ENCODE data around the gene CANT1. TPM values are rescaled to one million over a fixed set of nuclear protein-coding genes. Genes with fewer than 3 reads are reported as not detected.

The CANT1 gene
- total RNA-seq, 2 experiments from 2014 or later = 28.3 to 30.0 TPM

GRCh38 chr17:78986048-78986648 is 23.4 kb downstream of the CANT1 start:
- no peak overlapping the region for H3K27ac ChIP-seq (ENCODE audit: low read depth in 1 of 2, low read length in 2 of 2)
- H3K36me3 ChIP-seq (ENCODE audit: insufficient read depth, low read length) = peaks cover 8% of the 10 kb centered on the region
- no peak overlapping the region for H3K27ac Mint-ChIP-seq
- peaks cover 16% of the 10 kb centered on the region for H3K4me1 Mint-ChIP-seq (ENCODE audit: low read depth)
- ChIA-PET POLR2A (interaction anchor here (0.8 kb wide), 1 partner anchor 13 kb away, joined by 4 read pairs; no protein-coding TSS in a partner anchor), CTCF (interaction anchor here (1.3 kb wide), 1 partner anchor 56 kb away, joined by 4 read pairs; no protein-coding TSS in a partner anchor)
- H3K27me3 ChIP-seq (ENCODE audit: control insufficient read depth in 1 of 2, insufficient read depth in 2 of 2, low read length in 2 of 2) = no peaks in the 10 kb centered on the region
- H3K4me1 ChIP-seq (ENCODE audit: insufficient read depth, low read length) = peaks cover 16% of the 10 kb centered on the region
- H3K9me3 ChIP-seq (ENCODE audit: control insufficient read depth in 1 of 2, insufficient read depth in 1 of 2, low read length in 2 of 2) = no peaks in the 10 kb centered on the region
- H3K9me3 Mint-ChIP-seq = no peaks in the 10 kb centered on the region
- TF ChIP-seq CTCF (IDR thresholded peaks at IDR 0.05) = peak; percentile 45
- DNase-seq = peak in 5 of 14 experiments; percentile 15 to 62 (median 39)
- H3K36me3 Mint-ChIP-seq (ENCODE audit: low read depth) = peaks cover 7% of the 10 kb centered on the region
- peak overlapping the region; percentile 9 for H3K4me3 ChIP-seq (ENCODE audit: low read length)
- no peaks in the 10 kb centered on the region for H3K27me3 Mint-ChIP-seq
- H3K4me3 Mint-ChIP-seq = peak overlapping the region; percentile 56
- intact Hi-C loops (cut with DNase I, micrococcal nuclease) = loop anchor here (1.0 to 5.0 kb wide), 2 partner anchors 56 kb away; no protein-coding TSS in a partner anchor
- peak; percentile 77 for ATAC-seq (ENCODE audit: poor library complexity)

- H3K9me3 ChIP-seq (ENCODE audit: control insufficient read depth in 1 of 2, insufficient read depth in 1 of 2, low read length in 2 of 2) = no peaks in the 10 kb centered on the region
- POLR2A ChIA-PET = interaction anchor here (0.8 kb wide), 1 partner anchor 12 kb away, joined by 4 read pairs; no protein-coding TSS in a partner anchor
- intact Hi-C loops (cut with DNase I, micrococcal nuclease) = loop anchor here in 1 of 2 experiments (5.0 kb wide), 1 partner anchor 57 kb away; no protein-coding TSS in a partner anchor
- no peaks in the 10 kb centered on the region for H3K27me3 ChIP-seq (ENCODE audit: control insufficient read depth in 1 of 2, insufficient read depth in 2 of 2, low read length in 2 of 2)
- no peaks in the 10 kb centered on the region for H3K27me3 Mint-ChIP-seq
- H3K36me3 Mint-ChIP-seq (ENCODE audit: low read depth) = peaks cover 2% of the 10 kb centered on the region
- peaks cover 19% of the 10 kb centered on the region for H3K4me1 ChIP-seq (ENCODE audit: insufficient read depth, low read length)
- DNase-seq (no peak), ATAC-seq (ENCODE audit: poor library complexity) (no peak)
- H3K27ac Mint-ChIP-seq = no peak overlapping the region
- CTCF ChIA-PET = no interaction called here
- no peak for TF ChIP-seq CTCF (IDR thresholded peaks at IDR 0.05)
- no peak overlapping the region for H3K4me3 ChIP-seq (ENCODE audit: low read length)
- no peak overlapping the region for H3K27ac ChIP-seq (ENCODE audit: low read depth in 1 of 2, low read length in 2 of 2)
- peaks cover 3% of the 10 kb centered on the region for H3K36me3 ChIP-seq (ENCODE audit: insufficient read depth, low read length)
- peaks cover 16% of the 10 kb centered on the region for H3K4me1 Mint-ChIP-seq (ENCODE audit: low read depth)
- H3K4me3 Mint-ChIP-seq = no peak overlapping the region
- H3K9me3 Mint-ChIP-seq = no peaks in the 10 kb centered on the region
These were observed 24.2 kb downstream of the CANT1 start for GRCh38 chr17:78985395-78985794.

- Mint-ChIP-seq H3K36me3 (ENCODE audit: low read depth) (peaks cover 9% of the 10 kb centered on the region), H3K27ac (peak overlapping the region; percentile 59), H3K9me3 (no peaks in the 10 kb centered on the region), H3K4me3 (no peak overlapping the region), H3K4me1 (ENCODE audit: low read depth) (peaks cover 19% of the 10 kb centered on the region), H3K27me3 (no peaks in the 10 kb centered on the region)
- Histone ChIP-seq H3K27me3 (ENCODE audit: control insufficient read depth in 1 of 2, insufficient read depth in 2 of 2, low read length in 2 of 2) (no peaks in the 10 kb centered on the region), H3K9me3 (ENCODE audit: control insufficient read depth in 1 of 2, insufficient read depth in 1 of 2, low read length in 2 of 2) (no peaks in the 10 kb centered on the region), H3K36me3 (ENCODE audit: insufficient read depth, low read length) (peaks cover 6% of the 10 kb centered on the region), H3K27ac (ENCODE audit: low read depth in 1 of 2, low read length in 2 of 2) (no peak overlapping the region), H3K4me3 (ENCODE audit: low read length) (no peak overlapping the region), H3K4me1 (ENCODE audit: insufficient read depth, low read length) (peaks cover 50% of the 10 kb centered on the region)
- intact Hi-C loops (cut with DNase I, micrococcal nuclease) = no loop called here
- no peak for DNase-seq
- ATAC-seq (ENCODE audit: poor library complexity) = no peak
- TF ChIP-seq CTCF (IDR thresholded peaks at IDR 0.05) = no peak
- ChIA-PET POLR2A (no interaction called here), CTCF (no interaction called here)
These were observed 28.3 kb downstream of the CANT1 start for GRCh38 chr17:78981010-78981888.
